NCI-H1694 (cell line): ENCODE measurements around the gene H2AZ2.
A peak's percentile ranks its signal among the peaks of the same experiment; 100 is the strongest.
"Not testable (repeated sequence)": the region's sequence is repeated elsewhere in the genome, so short reads cannot be mapped to it uniquely, and the experiment has no call there.

Experiments used
- DNase-seq: peaks from one replicate; lab custom pipeline; 2025; lab: John Stamatoyannopoulos, UW

H2AZ2 gene

DNA sequence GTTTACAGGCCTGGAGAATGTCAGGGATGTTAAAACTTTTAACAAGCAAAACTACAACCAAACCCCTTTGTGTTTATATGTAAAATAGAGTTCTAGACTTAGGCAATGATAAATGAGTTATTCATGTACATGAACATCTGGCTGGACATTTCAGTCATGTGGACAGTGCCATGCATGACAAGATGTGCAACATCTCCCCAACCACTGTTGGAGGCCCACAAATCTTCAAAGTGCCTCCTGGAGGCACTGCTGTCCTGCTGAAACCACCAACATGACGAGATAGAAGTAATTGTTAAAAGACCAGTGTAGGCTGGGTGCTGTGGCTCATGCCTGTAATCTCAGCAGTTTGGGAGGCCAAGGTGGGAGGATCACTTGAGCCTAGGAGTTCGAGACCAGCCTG, 33.0 kb downstream of the H2AZ2 start:
- no peak for DNase-seq

DNA sequence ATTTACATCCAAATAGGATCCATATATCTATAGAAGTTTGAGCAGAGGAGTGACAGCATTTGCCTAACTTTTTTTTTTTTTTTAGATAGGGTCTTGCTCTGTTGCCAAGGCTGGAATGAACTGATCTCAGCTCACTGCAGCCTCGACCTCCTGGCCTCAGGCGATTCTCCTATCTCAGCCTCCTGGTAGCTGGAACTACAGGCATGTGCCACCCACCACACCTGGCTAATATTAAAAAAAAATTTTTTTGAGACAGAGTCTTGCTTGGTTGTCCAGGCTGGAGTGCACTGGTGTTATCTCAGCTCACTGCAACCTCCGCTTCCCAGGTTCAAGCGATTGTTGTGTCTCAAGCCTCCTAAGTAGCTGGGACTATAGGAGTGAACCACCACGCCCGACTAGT, 36.3 kb downstream of the H2AZ2 start:
- no peak for DNase-seq

DNA sequence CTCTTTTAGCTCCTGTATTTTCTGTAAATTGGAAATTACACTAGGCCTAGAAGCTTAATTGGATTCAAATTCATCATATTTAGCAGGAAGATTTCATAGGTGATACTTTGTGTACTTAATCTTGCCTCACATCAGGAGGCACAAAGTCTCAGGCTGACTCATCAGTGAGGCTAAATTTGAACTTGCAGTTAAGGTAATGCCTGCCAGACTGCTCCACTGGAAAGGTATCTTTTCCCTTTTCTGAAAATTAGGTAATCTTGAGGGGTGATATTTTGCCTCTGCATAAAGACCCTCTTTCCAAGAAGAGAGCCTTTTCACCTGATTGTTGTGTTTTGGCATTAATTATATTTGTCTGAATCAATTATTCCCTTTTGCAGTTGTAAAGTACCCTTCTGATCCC, 36.8 kb downstream of the H2AZ2 start:
- DNase-seq = no peak

DNA sequence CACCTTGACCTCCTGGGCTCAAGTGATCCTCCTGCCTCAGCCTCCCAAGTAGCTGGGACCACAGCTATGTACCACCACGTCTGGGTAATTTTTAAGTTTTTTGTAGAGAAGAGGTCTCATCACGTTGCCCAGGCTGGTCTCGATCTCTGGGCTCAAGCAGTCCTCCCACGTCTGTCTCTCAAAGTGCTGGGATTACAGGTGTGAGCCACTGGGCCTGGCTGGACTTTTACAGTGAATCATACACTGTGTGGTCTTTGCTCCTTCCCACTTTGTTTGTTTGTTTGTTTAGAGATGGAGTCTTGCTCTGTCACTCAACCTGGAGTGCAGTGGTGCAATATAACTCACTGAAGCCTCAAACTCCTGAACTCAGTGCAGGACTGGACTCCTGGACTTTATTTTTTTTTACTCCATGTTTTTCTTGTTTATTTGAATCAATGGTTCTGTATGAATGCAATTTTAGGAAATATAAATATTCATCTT, 38.9 kb downstream of the H2AZ2 start:
- DNase-seq = no peak

DNA sequence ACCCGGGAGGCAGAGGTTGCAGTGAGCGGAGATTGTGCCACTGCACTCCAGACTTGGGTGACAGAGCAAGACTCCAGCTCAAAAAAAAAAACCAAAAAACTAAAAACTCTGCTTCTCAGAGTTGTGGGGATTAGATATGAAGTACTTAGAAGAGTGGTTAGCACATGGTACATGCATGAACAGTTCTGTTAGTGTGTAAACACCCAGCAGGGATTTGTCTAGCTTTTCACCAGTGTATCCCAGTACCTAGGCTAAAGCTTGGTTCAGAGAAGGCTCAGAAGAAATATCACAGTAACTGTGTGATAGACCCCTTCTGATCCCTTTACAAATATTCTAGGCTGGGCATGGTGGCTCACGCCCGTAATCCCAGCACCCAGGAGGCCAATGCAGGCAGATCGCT, 41.9 kb downstream of the H2AZ2 start:
- DNase-seq = no peak

DNA sequence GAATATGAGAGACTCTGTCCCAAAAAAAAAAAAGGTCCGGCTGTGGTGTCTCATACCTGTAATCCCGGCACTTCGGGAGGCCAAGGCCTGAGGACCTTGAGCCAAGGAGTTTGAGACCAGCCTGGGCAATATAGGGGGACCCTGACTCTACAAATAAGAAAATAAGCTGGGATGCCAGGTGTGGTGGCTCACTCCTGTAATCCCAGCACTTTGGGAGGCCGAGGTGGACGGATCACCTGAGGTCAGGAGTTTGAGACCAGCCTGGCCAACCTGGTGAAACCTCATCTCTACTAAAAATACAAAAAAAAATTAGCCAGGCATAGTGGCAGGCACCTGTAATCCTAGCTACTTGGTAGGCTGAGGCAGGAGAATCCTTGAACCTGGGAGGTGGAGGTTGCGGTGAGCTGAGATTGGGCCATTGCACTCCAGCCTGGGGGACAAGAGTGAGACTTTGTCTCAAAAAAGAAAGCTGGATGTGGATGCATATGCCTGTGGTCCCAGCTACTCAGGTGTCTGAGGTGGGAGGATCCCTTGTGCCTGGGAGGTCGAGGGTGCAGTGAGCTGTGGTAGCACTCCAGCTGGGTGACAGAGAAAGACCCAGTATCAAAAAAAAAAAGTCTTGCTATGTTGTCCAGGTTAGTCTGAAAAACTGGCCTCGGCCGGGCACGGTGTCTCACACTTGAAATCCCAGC, 43.9 kb downstream of the H2AZ2 start:
- DNase-seq = not testable (repeated sequence)

DNA sequence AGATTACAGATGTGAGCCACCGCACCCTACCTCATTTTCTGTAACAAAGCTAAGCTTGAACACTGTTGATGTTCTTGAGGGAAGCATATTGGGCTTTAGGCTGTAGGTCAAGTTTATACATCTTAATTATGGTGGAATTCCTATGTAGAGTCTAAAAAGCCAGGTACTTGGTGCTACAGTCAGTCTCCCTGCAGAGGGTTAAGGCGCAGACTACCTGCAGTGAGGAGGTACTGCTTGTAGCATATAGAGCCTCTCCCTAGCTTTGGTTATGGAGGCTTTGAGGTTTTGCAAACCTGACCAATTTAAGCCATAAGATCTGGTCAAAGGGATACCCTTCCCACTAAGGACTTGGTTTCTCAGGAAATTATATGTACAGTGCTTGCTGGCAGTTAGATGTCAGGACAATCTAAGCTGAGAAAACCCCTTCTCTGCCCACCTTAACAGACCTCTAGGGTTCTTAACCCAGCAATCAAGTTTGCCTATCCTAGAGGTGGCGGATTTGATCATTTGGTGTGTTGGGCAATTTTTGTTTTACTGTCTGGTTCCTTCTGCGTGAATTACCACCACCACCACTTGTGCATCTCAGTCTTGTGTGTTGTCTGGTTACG, 45.4 kb downstream of the H2AZ2 start:
- no peak for DNase-seq

DNA sequence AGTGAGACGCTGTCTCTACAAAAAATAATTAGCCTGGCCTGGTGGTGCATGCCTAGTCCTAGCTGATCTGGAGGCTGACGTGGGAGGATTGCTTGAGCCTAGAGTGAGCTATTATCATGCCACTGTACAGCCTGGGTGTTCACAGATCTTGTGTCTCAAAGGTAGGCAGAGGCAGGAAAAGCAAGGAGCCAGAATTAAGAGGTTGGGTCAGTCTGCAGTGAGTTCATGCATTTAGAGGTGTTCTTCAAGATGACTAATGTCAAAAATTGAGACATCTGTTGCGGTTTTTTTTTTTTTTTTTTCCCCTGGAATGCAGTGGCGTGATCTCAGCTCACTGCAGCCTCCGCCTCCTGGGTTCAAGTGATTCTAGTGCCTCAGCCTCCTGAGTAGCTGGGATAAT, 46.0 kb downstream of the H2AZ2 start:
- DNase-seq = no peak

DNA sequence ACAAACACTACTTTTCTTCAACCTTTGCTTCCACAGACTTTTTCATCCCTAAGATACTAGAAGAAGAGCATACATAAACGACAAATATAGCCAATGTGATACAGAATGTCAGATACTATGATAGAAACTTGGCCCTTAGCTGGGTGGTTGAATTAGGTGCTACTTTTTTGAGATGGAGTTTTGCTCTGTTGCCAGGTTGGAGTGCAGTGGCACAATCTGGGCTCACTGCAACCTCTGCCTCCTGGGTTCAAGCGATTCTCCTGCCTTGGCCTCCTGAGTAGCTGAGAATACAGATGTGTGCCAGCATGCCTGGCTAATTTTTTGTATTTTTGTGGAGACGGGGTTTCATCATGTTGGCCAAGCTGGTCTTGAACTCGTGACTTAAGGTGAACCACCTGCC, 47.9 kb downstream of the H2AZ2 start:
- DNase-seq = no peak

DNA sequence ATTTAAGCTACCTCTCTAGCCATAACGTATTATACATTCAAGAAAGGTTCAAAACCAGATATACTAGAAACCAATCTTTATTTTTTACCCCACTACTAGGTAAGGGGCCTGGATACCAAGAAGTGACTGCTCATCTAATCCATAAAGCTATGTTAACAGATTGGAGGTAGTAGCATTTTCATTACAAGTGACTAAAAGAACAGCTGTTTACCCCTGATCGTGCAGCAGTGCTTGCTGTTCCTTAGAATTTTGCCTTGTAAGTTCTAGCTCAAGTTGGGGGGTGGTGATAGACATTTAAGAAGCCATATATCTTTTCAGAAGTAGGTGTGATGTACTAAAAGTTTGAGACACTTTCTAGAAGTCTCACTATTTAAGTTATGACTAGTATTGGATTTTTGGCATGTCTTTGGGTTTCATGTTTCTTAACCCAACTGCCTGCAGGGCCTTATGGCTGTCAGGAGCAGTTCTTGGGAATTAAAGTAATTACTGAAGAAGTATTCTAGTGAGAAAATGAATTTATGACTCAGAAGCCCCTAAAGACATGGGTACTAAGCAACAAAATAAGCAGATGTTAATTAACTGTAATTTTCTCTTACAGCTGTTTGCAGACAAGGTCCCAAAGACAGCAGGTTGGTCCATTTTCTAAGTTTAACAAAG, 49.1 kb downstream of the H2AZ2 start:
- no peak for DNase-seq

DNA sequence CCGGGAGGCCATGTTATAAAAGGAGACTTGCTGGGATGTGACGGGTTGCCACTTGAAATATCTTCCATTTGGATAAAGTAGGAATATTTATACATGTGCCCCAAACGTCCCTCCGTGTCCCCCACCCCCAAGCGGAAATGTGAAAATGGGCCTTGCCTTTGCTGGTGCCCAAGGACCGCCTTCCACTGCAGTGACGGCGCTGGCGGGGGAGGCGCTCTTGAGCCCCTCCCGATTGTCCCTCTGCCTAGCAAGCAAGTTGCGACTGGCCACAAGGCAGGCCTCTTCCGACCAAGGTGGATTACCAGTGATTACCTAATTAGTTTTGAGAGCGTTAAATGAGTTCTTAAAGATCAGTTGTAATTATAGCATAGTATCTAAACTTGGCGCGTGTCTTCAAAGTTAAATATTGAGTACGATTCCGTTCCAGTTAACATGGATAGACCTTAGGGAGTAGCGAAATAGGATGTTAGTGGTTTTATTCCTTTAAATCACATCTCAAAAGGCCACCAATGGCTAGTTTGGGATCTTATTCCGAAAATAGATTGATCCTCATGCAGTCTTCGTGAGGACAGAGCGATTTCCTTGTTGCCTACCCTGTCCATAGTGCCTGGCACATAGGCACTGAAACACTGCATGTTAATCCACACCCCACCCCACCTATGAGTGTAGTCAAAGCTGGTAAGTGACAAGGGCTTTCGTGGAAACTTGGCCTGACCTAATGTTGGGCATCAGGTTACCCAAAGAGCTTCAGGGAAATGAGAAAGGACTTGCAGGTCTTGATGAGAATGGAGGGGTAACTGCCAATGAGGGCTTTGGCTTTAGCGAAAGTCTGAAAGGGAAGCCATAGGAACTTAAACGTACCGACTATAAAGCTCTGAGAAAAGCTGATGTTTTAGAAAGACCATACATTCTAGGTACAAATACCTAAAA, 50.3 kb downstream of the H2AZ2 start:
- DNase-seq = peak; percentile 67

DNA sequence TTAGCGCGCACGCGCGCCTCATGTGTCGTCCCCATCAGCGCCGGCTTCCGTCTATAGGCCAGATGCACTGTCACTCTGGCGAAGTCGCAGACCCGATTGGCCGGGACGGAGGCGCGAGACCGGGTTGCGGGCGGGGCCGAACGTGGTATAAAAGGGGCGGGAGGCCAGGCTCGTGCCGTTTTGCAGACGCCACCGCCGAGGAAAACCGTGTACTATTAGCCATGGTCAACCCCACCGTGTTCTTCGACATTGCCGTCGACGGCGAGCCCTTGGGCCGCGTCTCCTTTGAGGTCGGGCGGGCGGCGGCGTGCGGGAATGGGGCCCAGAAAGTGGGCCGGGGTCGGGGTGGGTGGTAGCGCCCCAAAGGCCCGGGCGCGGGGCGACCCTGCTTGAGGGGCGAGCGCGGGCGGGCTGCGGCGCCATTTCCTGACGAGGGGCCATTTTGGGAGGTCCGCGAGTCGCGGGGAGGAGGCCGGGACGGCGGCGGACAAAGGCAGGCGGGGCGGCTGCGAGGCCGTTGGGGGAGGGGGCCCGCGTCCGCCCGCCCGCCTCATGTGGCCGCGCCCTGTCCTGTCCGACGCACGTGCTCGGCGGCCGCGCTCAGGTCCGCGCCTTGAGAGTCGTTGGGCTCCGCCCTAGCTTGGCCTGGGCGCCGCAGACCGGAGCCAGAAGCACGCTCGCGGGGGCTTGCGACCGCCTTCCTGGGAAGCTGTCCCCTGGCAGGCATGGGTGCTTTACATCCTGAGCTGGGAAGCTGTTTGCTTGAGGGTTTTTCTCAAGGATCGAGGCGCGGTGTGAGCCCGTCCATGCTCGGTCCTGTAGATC, 51.2 kb downstream of the H2AZ2 start, which contains the start of gene PPIA:
TSS of gene PPIA (plus strand) at position 178 of the 825 bp plus-strand sequence. CDS start at position 222, 44 bp downstream.
- DNase-seq = peak; percentile 95

DNA sequence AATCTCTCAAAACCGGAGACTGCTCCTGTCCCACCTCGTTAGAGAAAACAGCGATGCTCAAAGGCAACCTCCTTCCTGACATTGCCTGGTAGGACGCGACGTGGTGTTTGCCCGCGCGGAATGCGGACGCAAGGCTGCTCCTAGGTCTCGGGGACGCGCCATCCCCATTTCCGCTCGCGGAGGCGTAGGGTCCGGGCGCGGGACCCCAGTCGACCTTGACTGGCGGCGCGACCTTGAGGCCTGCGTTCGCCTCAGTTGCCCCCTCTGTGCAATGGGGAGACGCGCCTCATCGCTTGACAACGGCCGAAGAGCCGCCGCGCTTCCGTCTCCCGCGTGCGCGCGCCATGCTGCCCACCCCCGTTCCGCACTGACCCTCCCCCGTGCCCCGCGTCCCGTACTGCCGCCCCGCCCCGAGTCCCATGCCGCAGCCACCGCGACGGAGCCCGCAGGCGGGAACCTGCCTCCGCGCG, 51.8 kb downstream of the H2AZ2 start:
- DNase-seq = peak; percentile 66

DNA sequence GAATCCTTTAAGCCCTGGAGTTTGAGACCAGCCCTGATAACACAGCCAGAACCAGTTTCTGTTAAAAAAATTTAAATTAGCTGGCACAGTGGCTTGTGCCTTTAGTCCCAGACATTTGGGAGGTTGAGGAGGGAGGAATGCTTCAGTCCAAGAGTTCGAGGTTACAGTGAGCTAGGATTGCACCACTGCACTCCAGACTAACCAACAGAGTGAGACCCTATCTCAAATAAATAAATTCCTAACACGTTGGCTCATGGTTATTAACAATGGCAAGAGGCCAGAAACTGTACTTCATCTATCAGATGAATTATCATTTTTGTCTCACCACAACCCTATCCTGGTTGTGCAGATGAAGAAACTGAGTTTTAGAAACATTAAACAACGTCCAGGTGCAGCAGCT, 53.6 kb downstream of the H2AZ2 start:
- DNase-seq = no peak

DNA sequence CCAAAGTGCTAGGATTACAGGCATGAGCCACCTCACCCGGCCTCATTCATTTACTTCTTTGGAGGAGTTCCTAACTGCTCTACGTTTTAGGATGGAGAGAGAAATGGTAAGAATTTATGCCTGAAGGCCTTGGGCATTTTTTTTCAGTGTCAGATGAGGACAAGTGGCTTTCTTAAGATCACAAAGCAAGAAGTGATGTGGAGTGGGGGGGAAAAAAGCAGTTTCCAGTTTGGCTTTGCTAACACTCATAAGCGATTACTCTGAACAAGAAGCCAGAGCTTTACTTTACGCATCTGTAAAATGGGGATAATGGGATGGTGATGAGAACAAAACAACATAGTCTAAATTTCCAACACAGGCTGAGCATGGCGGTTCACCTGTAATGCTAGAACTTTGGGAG, 54.0 kb downstream of the H2AZ2 start:
- DNase-seq = no peak

DNA sequence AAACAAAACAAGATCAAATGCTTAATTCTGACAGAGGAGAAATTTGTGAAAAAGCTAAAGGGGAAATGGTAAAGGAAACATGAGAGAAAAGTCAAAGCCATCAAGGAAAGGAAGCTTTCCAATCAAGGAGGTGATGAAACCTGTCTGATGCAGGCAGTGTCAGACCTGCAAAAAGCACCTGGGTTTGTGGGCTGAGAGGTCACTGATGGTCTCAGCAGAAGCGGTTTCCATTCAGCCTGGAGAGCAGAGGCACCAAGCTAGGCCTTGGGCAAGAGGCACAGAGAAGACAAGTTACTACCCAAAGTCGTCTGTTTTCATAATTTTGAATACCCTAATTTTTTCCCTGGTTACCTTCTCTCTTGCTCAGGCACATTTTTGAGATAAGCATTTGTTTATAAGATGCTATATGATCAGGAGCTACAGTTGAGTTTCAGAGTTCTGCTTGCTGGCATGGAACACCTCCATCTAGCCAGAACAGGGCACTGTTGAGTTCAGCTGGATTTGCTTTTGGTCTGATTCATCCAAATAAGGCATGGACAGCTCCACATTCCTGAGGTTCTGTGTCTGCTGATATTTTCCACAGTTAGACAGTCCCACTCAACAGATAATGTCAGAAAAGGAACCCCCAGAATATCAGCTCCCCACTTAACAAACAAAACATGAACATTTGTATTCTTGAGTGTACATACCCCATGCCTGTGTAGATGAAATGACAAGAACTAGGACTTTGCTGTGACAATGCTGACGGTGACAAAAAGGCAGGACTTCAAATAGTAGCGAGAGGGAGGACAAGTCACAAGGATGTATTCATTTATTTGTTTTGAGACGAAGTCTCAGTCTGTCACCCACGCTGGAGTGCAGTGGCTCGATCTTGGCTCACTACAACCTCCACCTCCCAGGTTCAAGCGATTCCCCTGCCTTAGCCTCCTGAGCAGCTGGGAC, 56.3 kb downstream of the H2AZ2 start:
- DNase-seq = no peak

DNA sequence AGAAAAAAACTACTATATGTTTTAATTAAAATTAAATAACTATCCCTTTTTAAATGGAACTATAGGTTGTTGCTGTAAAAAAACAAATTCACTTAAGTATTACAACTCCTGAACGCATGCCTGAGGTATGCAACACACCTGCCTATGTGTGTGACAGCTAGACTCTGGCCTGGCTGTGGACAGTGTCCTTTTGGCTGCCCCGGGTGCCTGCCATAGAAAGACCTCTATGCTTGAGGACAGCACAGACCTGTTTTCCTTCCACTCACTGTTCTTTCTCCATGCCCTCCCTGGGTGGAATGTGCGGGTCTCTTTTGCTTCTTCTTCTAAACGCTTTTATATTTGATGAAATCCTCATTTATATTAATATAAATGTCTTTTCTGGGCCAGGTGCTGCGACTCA, 57.9 kb downstream of the H2AZ2 start:
- no peak for DNase-seq

DNA sequence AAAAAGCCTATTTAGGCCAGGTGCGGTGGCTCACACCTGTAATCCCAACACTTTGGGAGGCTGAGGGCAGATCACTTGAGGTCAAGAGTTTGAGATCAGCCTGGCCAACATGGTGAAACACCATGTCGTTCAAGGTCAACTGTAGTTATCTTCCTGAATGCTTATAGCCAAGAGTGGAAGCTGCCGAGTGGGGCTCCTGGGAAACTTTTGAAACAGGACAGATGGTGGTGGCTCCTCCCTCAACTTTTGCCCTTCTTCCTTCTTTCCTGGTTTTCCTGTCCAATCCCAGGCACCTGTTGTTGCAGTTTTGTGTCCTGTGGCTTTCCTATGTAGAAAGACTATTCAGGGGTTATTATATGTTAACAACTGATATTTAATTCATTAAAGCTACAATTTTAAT, 60.1 kb downstream of the H2AZ2 start:
- no peak for DNase-seq

DNA sequence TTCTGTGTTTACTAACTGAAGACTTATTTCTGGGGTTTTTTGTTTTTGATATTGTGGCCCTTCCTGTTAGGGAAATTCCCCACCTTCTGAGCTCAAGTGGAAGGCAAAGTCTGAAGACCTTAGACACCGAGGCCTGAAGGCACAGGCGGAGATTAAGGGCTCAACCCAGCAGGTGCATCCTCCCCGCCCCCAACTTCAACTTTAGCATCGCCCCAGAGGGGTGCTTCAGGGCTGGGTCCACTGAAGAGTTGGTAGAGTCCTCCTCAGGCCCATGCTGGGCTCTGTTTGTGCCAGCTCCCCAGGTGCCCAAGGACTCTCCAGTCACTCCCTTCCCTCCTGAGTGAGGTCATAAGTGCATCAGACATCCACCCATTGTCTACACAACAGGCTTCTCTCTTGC, 60.8 kb downstream of the H2AZ2 start:
- no peak for DNase-seq

DNA sequence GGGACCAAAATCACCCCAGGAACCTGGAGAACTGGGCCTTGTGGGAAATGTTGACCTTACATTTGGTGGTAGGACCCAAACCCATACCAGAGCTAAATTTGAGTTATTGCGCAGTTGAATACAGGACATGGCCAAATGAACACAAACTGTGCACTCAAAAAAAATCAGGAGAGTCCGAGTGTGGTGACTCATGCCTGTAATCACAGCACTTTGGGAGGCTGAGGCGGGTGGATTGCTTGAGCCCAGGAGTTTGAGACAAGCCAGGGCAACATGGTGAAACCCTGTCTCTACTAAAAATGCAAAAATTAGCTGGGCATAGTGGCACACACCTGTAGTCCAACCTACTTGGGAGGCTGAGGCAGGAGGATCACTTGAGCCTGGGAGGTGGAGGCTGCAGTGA, 62.7 kb downstream of the H2AZ2 start:
- DNase-seq = not testable (repeated sequence)
